B cell (primary cell): ENCODE results near the gene PDE6B. TPM values are rescaled to one million over a fixed set of nuclear protein-coding genes. Genes with fewer than 3 reads are reported as not detected.

Source experiments
- ATAC-seq: fragments of 200-7000 bp; cut with Tn5 transposase; one replicate; pipeline ENCODE4 v1.10.0; 2021; ENCODE audit warnings: low read depth, mild to moderate bottlenecking, moderate number of reproducible peaks, moderate library complexity
- CTCF ChIA-PET: fragments of 350-600 bp; sonication (Branson Sonifier 250); formaldehyde crosslinking; loops from one replicate; lab custom pipeline; 2021; ENCODE audit warnings: antibody characterized with exemption, inconsistent platforms; lab: Charles Lee
- POLR2A ChIA-PET: fragments of 350-600 bp; sonication (Branson Sonifier 250); formaldehyde crosslinking; loops from one replicate; lab custom pipeline; 2021; ENCODE audit warnings: antibody characterized with exemption; lab: Charles Lee
- DNase-seq: peaks from one replicate; pipeline ENCODE4 v3.0.0; 2013
- H2AFZ ChIP-seq: 2 replicates; pipeline ENCODE4 v1.6.1; 2012; ENCODE audit warnings: mild to moderate bottlenecking, low read depth, low read length; ENCODE audit not compliant: insufficient read depth, poor library complexity, severe bottlenecking
- H3K27ac ChIP-seq, 2 donors: 1 replicate in 1 of 2; 2 replicates in 1 of 2; pipeline ENCODE4 v1.5.1; 2012 to 2013; ENCODE audit warnings: low read length in 2 of 2, mild to moderate bottlenecking in 2 of 2, moderate library complexity in 1 of 2
- H3K27me3 ChIP-seq, 4 experiments: fragments of 200-600 bp in 1 of 4; sonication (generic) in 1 of 4; replicated peaks in 1 of 4; 1 replicate in 2 of 4; 2 replicates in 2 of 4; pipeline versions ENCODE4 v1.6.1 to v1.7.0; 2013 to 2016; ENCODE audit warnings: low read length in 3 of 4, mild to moderate bottlenecking in 2 of 4, mixed read lengths in 1 of 4, moderate library complexity in 1 of 4; ENCODE audit not compliant: insufficient read depth in 4 of 4, control insufficient read depth in 3 of 4; ENCODE audit errors: control extremely low read depth in 1 of 4
- H3K36me3 ChIP-seq, 2 experiments: replicated peaks in 1 of 2; 1 replicate in 1 of 2; 2 replicates in 1 of 2; pipeline versions ENCODE4 v1.6.1 to v1.7.1; 2013; ENCODE audit warnings: low read length in 1 of 2; ENCODE audit not compliant: insufficient read depth in 2 of 2, control insufficient read depth in 1 of 2; ENCODE audit errors: control extremely low read depth in 1 of 2, extremely low read depth in 1 of 2
- H3K4me1 ChIP-seq, 2 donors: fragments of 200-600 bp in 1 of 2; sonication (generic) in 1 of 2; 1 replicate in 1 of 2; 2 replicates in 1 of 2; pipeline versions ENCODE4 v1.5.1 to v1.6.1; 2013 to 2017; ENCODE audit warnings: low read length in 2 of 2; ENCODE audit not compliant: control insufficient read depth in 2 of 2, insufficient read depth in 2 of 2
- H3K4me2 ChIP-seq: replicated peaks from 2 replicates; pipeline ENCODE3; 2012; ENCODE audit warnings: mild to moderate bottlenecking, low read depth, low read length; ENCODE audit not compliant: poor library complexity, severe bottlenecking
- H3K4me3 ChIP-seq, 5 experiments: fragments of 200-600 bp in 1 of 5; sonication (generic) in 1 of 5; 1 replicate in 3 of 5; 2 replicates in 2 of 5; pipeline versions ENCODE4 v1.5.1 to v1.7.0; 2011 to 2016; ENCODE audit warnings: low read length in 4 of 5, mild to moderate bottlenecking in 4 of 5, low read depth in 2 of 5, control low read depth in 1 of 5, moderate library complexity in 1 of 5; ENCODE audit not compliant: insufficient read depth in 1 of 5; ENCODE audit errors: control extremely low read depth in 1 of 5, extremely low read depth in 1 of 5
- H3K79me2 ChIP-seq: fragments of 200-600 bp; sonication (generic); one replicate; pipeline ENCODE4 v1.6.0; 2016; ENCODE audit warnings: low read length; ENCODE audit not compliant: control insufficient read depth, insufficient read depth
- H3K9ac ChIP-seq: fragments of 200-600 bp; sonication (generic); 2 replicates; pipeline ENCODE4 v1.6.1; 2017; ENCODE audit warnings: mild to moderate bottlenecking, low read length, moderate library complexity
- H3K9me3 ChIP-seq, 3 donors: one replicate each; pipeline versions ENCODE4 v1.6.1 to v1.7.1; 2013; ENCODE audit warnings: low read length in 2 of 3; ENCODE audit not compliant: control insufficient read depth in 2 of 3, insufficient read depth in 1 of 3; ENCODE audit errors: control extremely low read depth in 1 of 3
- H4K20me1 ChIP-seq: 2 replicates; pipeline ENCODE4 v1.6.0; 2012; ENCODE audit warnings: mild to moderate bottlenecking, low read length; ENCODE audit not compliant: insufficient read depth, control insufficient read depth, poor library complexity, severe bottlenecking
- H3K27ac Mint-ChIP-seq: one replicate; pipeline ENCODE4 v1.8.0; 2021; ENCODE audit warnings: mixed read lengths
- H3K27me3 Mint-ChIP-seq: one replicate; pipeline ENCODE4 v1.8.0; 2021; ENCODE audit warnings: mixed read lengths
- H3K4me1 Mint-ChIP-seq: one replicate; pipeline ENCODE4 v1.8.0; 2021; ENCODE audit warnings: mixed read lengths
- H3K4me3 Mint-ChIP-seq: one replicate; pipeline ENCODE4 v1.8.0; 2021; ENCODE audit warnings: mixed read lengths
- H3K9me3 Mint-ChIP-seq: one replicate; pipeline ENCODE4 v1.8.0; 2022; ENCODE audit warnings: mixed read lengths; ENCODE audit not compliant: insufficient read depth
- EZH2 ChIP-seq: IDR thresholded peaks from 2 replicates; pipeline ENCODE4 v1.6.1; 2012; ENCODE audit warnings: borderline replicate concordance, low read depth, mild to moderate bottlenecking, moderate library complexity, low read length; ENCODE audit not compliant: insufficient read depth, poor library complexity, severe bottlenecking
- WGBS: methylation state at CpG from one replicate; pipeline ENCODE4 v1.1.5; 2013; ENCODE audit warnings: missing lambda C conversion rate; ENCODE audit not compliant: insufficient coverage; 5-methylcytosine and 5-hydroxymethylcytosine counted together
- intact Hi-C: fragments of 100-400 bp; cut with micrococcal nuclease; formaldehyde crosslinking; loops from one replicate; pipeline ENCODE4 v1.10.0; 2022
- polyA plus RNA-seq: library from polyadenylated mRNA; depleted of rRNA; stranded (reverse); fragments of >200 nt; gene quantifications from 2 replicates; pipeline ENCODE4 v1.2.3, GENCODE V29; 2012
- total RNA-seq, 2 donors: library from RNA; stranded (reverse); fragments of 120-200 nt in 1 of 2; gene quantifications; 1 replicate in 1 of 2; 2 replicates in 1 of 2; pipeline versions ENCODE4 v1.2.3 to v1.2.4, GENCODE V29; 2013 to 2022
- TF ChIP-seq, protein P1 (sequence below): fragments of 200-600 bp; IDR thresholded peaks from one replicate; pipeline ENCODE4 v1.8.0; 2022; ENCODE audit warnings: antibody characterized with exemption, mild to moderate bottlenecking

Gene PDE6B
- total and polyA plus RNA-seq, 2 donors (not counting 1 experiment from before 2014, with no cell fraction given), result 20.0 to 25.2 TPM

DNA sequence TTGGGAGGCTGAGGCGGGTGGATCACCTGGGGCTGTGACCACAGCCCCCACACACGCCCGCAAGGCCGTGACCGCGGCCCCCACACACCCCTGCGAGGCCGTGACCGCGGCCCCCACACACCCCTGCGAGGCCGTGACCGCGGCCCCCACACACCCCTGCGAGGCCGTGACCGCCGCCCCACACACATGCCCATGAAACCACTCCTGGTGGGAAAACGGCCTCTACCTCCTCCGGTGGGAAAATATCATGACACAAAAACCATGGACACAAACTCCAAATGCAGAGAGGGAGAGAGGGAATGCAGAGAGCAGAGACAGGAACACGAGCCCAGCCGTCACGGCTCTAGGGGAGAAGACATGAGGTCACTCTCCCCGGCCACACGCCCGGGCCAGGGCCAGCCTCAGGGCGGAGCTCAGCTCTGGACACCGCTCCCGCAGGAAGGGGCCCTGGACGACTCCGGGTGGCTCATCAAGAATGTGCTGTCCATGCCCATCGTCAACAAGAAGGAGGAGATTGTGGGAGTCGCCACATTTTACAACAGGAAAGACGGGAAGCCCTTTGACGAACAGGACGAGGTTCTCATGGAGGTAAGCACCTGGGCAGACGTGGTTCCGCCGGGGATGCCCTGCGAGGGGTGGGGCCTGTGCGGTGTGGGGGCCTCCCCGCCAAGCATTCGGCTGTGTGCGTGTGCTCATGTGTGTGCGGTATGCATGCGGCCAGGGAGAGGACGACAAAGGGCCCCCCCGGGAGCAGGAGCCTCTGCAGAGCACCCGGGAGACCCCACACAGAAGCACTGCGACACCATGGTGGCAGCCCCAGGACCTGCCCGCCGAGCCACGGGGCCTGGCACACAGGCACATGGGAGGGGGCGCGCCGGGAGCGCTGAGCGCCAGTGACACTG, 31.3 kb downstream of the PDE6B start:
- H4K20me1 ChIP-seq, result no peaks in the 10 kb centered on the region
- H3K27ac ChIP-seq, result no peak overlapping the region
- H3K27me3 ChIP-seq, result no peaks in the 10 kb centered on the region
- no peak overlapping the region for H2AFZ ChIP-seq
- no peak overlapping the region for H3K9ac ChIP-seq
- H3K4me1 ChIP-seq, result no peaks in the 10 kb centered on the region
- WGBS, result 81% methylated on average over 43 of the region's 58 CpGs
- intact Hi-C loops, result no loop called here
- CTCF ChIA-PET, result no interaction called here
- no peaks in the 10 kb centered on the region for H3K4me1 Mint-ChIP-seq
- H3K4me2 ChIP-seq, result no peak overlapping the region
- no peak for ATAC-seq
- H3K9me3 Mint-ChIP-seq, result no peaks in the 10 kb centered on the region
- DNase-seq, result no peak
- H3K36me3 ChIP-seq, result no peaks in the 10 kb centered on the region
- no peaks in the 10 kb centered on the region for H3K79me2 ChIP-seq
- no peak for TF ChIP-seq EZH2
- TF ChIP-seq, protein P1, sequence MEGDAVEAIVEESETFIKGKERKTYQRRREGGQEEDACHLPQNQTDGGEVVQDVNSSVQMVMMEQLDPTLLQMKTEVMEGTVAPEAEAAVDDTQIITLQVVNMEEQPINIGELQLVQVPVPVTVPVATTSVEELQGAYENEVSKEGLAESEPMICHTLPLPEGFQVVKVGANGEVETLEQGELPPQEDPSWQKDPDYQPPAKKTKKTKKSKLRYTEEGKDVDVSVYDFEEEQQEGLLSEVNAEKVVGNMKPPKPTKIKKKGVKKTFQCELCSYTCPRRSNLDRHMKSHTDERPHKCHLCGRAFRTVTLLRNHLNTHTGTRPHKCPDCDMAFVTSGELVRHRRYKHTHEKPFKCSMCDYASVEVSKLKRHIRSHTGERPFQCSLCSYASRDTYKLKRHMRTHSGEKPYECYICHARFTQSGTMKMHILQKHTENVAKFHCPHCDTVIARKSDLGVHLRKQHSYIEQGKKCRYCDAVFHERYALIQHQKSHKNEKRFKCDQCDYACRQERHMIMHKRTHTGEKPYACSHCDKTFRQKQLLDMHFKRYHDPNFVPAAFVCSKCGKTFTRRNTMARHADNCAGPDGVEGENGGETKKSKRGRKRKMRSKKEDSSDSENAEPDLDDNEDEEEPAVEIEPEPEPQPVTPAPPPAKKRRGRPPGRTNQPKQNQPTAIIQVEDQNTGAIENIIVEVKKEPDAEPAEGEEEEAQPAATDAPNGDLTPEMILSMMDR, result no peak
- no peaks in the 10 kb centered on the region for H3K27me3 Mint-ChIP-seq
- H3K4me3 ChIP-seq, result no peak overlapping the region
- peaks cover 0 to 15% (median 0%) of the 10 kb centered on the region in 3 donors for H3K9me3 ChIP-seq
- no peak overlapping the region for H3K27ac Mint-ChIP-seq
- POLR2A ChIA-PET, result no interaction called here
- no peak overlapping the region for H3K4me3 Mint-ChIP-seq

DNA sequence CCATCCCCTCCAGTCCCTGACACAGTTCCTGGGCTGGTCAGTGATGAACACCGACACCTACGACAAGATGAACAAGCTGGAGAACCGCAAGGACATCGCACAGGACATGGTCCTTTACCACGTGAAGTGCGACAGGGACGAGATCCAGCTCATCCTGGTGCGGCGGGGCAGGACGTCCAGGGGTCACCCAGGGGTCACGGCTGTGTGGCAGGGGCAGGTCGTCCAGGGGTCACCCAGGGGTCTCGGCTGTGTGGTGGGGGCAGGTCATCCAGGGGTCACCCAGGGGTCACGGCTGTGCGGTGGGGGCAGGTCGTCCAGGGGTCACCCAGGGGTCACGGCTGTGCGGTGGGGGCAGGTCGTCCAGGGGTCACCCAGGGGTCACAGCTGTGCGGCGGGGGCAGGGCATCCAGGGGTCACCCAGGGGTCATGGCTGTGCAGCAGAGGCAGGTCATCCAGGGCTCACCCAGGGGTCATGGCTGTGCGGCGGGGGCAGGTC, 32.0 kb downstream of the PDE6B start:
- Histone ChIP-seq H3K79me2 (no peaks in the 10 kb centered on the region), H3K4me3 (no peak overlapping the region), H3K4me1 (no peaks in the 10 kb centered on the region), H3K27me3 (no peaks in the 10 kb centered on the region), H4K20me1 (no peaks in the 10 kb centered on the region), H3K9ac (no peak overlapping the region), H3K9me3 (peaks cover 0 to 17% (median 0%) of the 10 kb centered on the region in 3 donors), H3K27ac (no peak overlapping the region), H3K4me2 (no peak overlapping the region), H2AFZ (no peak overlapping the region), H3K36me3 (no peaks in the 10 kb centered on the region)
- ATAC-seq (no peak), DNase-seq (no peak)
- Mint-ChIP-seq H3K27ac (no peak overlapping the region), H3K4me1 (no peaks in the 10 kb centered on the region), H3K4me3 (no peak overlapping the region), H3K9me3 (no peaks in the 10 kb centered on the region), H3K27me3 (no peaks in the 10 kb centered on the region)
- ChIA-PET CTCF (no interaction called here), POLR2A (no interaction called here)
- 92% methylated on average over 21 of the region's 23 CpGs for WGBS
- TF ChIP-seq EZH2, result no peak
- TF ChIP-seq, protein P1, result no peak
- intact Hi-C loops, result no loop called here
